ENCODE data around the gene MIF. TPM values are rescaled to one million over a fixed set of nuclear protein-coding genes. Genes with fewer than 3 reads are reported as not detected.

MIF gene
- total RNA-seq, 1 experiment from 2014 or later, result 1,068 TPM

- Histone ChIP-seq H3K9me3 (ENCODE audit: control insufficient read depth, low read depth, low read length) (no peaks in the 10 kb centered on the region), H3K27me3 (ENCODE audit: insufficient read depth, low read length) (no peaks in the 10 kb centered on the region; the same call in 1 of the 2 replicates), H3K27ac (ENCODE audit: insufficient read length, low read depth, low read length) (no peak overlapping the region), H3K14ac (ENCODE audit: insufficient read depth, low read length) (no peak overlapping the region), H3K18ac (ENCODE audit: insufficient read length, low read depth, low read length) (no peak overlapping the region), H4K91ac (ENCODE audit: insufficient read length, low read depth, low read length) (no peak overlapping the region), H3K4ac (ENCODE audit: low read depth, low read length) (no peak overlapping the region), H3K23me2 (ENCODE audit: insufficient read length, low read depth, low read length, poor library complexity, severe bottlenecking) (peaks cover 8% of the 10 kb centered on the region), H2BK15ac (ENCODE audit: low read depth, low read length) (no peak overlapping the region), H2BK120ac (ENCODE audit: low read depth, low read length, poor library complexity, severe bottlenecking) (no peak overlapping the region), H4K8ac (replicated peaks; ENCODE audit: insufficient read length, low read depth, low read length) (no peak overlapping the region), H3K9ac (ENCODE audit: extremely low read depth, insufficient read length, low read length) (no peak overlapping the region), H3K4me1 (ENCODE audit: insufficient read depth, low read length) (peaks cover 3% of the 10 kb centered on the region; the same call in 1 of the 2 replicates), H3K79me2 (ENCODE audit: insufficient read depth, low read length) (no peaks in the 10 kb centered on the region), H3K56ac (ENCODE audit: insufficient read length, low read depth, low read length) (no peak overlapping the region), H2BK20ac (ENCODE audit: low read depth, low read length, poor library complexity, severe bottlenecking) (no peak overlapping the region), H2AK5ac (ENCODE audit: insufficient read length, low read length) (no peak overlapping the region), H4K5ac (ENCODE audit: insufficient read length, low read depth, low read length) (no peak overlapping the region), H4K20me1 (ENCODE audit: control insufficient read depth, insufficient read depth, insufficient read length) (no peaks in the 10 kb centered on the region), H3K23ac (ENCODE audit: insufficient read length, low read depth, low read length) (no peak overlapping the region), H3K4me2 (ENCODE audit: insufficient read depth, insufficient read length, low read length) (no peak overlapping the region), H3K79me1 (ENCODE audit: insufficient read depth, low read depth, low read length, poor library complexity, severe bottlenecking) (peaks cover 6% of the 10 kb centered on the region), H2BK12ac (ENCODE audit: insufficient read length, low read depth, low read length) (no peak overlapping the region), H2AFZ (ENCODE audit: low read length) (no peak overlapping the region), H2BK5ac (ENCODE audit: insufficient read length, low read length) (no peak overlapping the region), H3T11ph (ENCODE audit: low read length) (no peak overlapping the region)
- DNase-seq, result no peak
- Mint-ChIP-seq H3K27ac (no peak overlapping the region), H3K36me3 (ENCODE audit: insufficient read depth in 1 of 3, low read depth in 3 of 3) (peaks cover 31 to 41% (median 32%) of the 10 kb centered on the region in 3 experiments), H3K9me3 (peaks cover 14 to 18% of the 10 kb centered on the region in 2 experiments), H3K27me3 (ENCODE audit: low read depth) (peaks cover 20% of the 10 kb centered on the region), H3K4me1 (peaks cover 38 to 51% of the 10 kb centered on the region in 2 experiments), H3K4me3 (peak overlapping the region in 1 of 2 experiments; percentile 94; a peak in 2 of 5 replicates)
- WGBS (ENCODE audit: extremely low coverage, insufficient read length, low lambda C conversion rate), result no CpG with 5 or more reads among the region's 4 CpGs
- TF ChIP-seq CTCF (conservative IDR thresholded peaks at IDR 0.05), result no peak
Observed at GRCh38 chr22:23892706-23893105, 1.5 kb upstream of the MIF start.
